Activated CD4-positive, alpha-beta T cell treated with anti-CD3 and anti-CD28 coated beads, Interleukin-2, amount 50 U/mL, for 24 hours (primary cell): ENCODE data around the gene LGSN.
"Not testable (repeated sequence)": the region's sequence is repeated elsewhere in the genome, so short reads cannot be mapped to it uniquely, and the experiment has no call there.

Source experiments
- DNase-seq, 2 donors: peaks; one replicate each; pipeline ENCODE4 v3.0.0-alpha.2; 2020; ENCODE audit warnings: low read depth in 1 of 2, low spot score in 1 of 2

LGSN gene, protein sequence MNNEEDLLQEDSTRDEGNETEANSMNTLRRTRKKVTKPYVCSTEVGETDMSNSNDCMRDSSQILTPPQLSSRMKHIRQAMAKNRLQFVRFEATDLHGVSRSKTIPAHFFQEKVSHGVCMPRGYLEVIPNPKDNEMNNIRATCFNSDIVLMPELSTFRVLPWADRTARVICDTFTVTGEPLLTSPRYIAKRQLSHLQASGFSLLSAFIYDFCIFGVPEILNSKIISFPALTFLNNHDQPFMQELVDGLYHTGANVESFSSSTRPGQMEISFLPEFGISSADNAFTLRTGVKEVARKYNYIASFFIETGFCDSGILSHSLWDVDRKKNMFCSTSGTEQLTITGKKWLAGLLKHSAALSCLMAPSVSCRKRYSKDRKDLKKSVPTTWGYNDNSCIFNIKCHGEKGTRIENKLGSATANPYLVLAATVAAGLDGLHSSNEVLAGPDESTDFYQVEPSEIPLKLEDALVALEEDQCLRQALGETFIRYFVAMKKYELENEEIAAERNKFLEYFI

DNA sequence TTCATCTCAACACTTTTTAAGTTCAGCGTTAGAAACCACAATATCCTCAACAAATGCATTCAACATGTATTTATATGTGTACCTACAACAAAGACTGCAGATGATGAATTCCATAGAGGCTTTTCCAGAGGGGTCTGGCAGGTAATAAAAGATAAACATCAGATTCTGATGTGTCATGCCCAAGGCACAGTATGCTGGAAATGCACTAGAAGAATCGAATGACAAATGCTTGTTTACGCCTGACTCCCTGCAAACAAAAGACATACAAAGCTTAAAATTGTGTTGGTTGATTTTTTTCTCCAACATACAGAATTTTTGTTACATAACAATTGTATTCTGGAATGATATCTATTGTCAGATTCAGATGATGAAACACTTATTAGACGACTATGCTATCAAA lies at the start of gene LGSN:
TSS of gene LGSN (minus strand) at position 45 of the 400 bp plus-strand sequence. CDS start at position 5, 40 bp downstream.
- no peak for DNase-seq

DNA sequence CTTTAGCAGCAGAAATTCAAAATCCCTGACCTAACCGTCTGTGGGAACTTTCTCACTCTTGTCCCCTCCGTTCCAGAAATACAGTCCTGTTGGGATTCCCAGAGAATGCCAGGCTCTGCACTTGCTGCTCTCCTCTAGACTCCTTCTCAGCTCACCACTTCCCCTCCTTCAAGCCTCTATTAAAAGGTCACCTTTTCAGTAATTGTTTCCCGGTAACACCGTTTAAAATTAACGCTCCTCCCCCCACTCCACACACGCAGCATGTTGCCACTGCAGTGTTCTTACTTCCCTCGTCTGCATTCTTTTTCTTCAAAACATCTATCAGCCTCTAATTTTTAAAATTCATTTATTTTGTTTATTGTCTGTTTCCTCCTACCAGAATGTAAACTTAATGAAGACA lies 48.6 kb upstream of the LGSN start:
- no peak for DNase-seq

DNA sequence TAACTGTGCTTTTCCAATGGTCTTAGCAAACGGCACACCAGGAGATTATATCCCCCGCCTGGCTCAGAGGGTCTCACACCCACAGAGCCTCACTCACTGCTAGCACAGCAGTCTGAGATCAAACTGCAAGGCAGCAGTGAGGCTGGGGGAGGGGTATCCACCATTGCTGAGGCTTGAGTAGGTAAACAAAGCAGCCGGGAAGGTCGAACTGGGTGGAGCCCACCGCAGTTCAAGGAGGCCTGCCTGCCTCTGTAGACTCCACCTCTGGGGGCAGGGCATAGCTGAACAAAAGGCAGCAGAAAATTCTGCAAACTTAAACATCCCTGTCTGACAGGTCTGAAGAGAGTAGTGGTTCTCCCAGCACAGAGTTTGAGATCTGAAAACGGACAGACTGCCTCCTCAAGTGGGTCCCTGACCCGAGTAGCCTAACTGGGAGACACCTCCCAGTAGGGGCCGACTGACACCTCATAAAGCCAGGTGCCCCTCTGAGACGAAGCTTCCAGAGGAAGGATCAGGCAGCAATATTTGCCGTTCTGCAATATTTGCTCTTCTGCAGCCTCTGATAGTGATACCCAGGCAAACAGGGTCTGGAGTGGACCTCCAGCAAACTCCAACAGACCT lies 42.8 kb upstream of the LGSN start:
- not testable (repeated sequence) for DNase-seq

DNA sequence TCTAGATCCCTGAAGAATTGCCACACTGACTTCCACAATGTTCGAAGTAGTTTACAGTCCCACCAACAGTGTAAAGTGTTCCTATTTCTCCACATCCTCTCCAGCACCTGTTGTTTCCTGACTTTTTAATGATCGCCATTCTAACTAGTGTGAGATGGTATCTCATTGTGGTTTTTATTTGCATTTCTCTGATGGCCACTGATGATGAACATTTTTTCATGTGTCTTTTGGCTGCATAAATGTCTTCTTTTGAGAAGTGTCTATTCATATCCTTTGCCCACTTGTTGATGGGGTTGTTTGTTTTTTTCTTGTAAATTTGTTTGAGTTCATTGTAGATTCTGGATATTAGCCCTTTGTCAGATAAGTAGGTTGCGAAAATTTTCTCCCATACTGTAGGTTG lies 37.6 kb upstream of the LGSN start:
- DNase-seq: not testable (repeated sequence)

DNA sequence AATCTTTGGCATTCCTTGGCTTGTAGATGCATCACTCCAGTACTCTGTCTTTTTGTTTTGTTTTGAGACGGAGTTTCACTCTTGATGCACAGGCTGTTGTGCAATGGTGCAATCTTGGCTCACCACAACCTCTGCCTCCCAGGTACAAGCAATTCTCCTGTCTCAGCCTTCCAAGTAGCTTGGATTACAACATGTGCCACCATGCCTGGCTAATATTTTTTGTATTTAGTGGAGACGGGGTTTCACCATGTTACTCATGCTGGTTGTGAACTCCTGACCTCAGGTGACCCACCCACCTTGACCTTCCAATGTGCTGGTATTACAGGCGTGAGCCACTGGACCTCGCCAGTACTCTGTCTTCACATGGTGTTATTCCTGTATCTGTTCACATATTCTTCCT lies 35.8 kb upstream of the LGSN start:
- DNase-seq: no peak

DNA sequence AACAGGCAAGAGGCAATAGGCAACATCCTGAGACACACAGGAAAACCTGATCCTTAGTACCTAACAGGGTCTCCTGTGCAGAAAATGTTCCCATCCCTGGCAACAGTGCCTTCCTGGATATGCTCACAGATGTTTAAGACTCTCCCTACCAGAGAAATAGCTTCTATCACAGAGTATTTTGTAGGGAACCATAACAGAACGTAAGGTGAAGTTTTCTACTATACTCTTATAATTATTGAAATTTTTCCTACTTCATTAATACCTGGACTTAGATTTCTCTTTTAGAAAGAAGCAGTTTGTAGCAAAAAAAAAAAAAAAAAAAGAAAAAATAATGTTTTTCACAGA lies 33.5 kb upstream of the LGSN start:
- DNase-seq: no peak

DNA sequence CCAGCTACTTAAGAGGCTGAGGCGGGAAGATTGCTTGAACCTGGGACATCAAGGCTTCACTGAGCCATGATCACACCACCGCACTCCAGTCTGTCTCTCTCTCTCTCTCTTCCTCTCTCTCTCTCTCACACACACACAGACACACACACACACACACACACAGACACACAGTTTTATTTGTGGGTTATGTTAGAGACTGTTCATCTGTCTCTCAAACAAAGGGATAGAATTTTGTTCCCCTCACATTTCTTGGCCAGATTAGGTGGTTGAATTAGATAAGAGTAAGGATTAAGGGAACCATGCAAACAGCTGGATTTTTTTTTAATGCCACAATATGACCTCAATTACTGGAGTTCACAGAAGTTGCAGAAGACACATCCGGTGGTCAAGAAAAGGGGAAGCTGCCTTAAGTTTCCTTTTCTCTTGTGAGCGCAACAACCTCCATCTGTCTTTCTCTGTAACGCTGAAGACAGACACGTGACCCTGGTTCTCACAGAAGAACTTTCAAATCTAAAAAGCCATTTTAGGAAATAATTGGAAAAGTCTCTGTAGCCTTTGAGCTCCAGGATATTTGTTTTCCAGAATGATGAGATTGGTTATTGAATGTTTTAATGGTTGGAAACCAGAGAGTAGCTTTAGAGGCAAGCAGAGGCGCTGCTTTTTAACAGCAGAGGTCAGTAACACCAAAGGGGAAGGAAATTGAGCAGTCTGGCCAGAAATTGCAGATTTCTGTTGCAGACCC lies 32.9 kb upstream of the LGSN start:
- DNase-seq: no peak

DNA sequence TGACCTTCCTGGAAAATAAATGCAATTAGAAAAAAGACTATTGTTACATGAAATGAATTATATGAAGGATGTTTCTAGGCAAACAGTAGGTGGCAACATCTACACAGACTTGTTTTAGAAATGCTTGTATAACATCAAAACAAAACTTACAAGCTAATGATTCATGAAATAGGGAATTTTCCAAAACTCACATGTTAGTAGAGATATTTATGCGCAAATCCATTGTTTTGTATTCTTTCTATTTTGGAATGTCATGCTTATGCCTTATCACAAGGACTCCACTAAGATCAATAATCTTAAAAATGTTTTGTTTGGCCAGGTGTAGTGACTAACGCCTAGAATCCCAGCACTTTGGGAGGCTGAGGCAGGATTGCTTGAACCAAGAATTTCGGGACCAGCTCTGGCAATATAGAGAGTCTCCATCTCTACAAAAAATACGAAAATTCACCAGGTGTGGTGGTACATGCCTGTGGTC lies 32.3 kb upstream of the LGSN start:
- no peak for DNase-seq

DNA sequence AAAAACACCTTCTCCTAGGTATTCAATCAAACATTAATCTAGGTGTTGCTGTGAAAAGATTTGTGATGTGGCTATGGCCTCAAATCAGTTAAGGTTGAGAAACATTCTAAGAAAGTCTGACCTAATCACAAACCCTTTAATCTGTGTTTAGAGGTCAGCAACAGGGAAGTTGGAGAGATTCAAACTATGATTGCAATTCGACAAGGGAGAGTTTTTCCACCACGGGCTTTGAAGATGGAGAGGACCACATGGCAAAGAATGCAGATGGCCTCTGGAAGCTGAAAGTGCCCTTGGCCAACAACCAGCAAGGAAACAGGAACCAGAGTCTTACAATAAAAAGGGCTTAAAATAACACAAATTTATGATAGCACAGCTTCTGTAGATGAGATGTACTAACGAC lies 29.6 kb upstream of the LGSN start:
- DNase-seq: no peak

DNA sequence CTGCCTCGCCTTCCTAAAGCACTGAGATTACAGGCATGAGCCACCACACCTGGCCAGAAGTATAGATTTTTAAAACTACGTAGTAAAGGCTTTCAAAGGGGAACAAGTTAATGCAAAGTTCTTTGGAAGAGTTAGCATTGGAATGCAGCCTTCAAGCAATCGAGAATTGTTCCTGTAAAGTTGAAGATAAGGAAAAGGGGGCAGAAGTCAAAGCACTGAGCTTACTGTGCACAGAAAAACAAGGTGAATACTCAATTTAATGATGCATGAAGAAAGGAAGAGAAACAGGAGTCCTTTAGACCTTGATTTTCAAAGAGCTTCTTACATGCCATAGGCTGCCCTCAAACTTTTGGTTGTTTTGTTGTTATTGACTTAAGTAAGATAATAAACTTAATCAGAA lies 29.1 kb upstream of the LGSN start:
- DNase-seq: no peak

DNA sequence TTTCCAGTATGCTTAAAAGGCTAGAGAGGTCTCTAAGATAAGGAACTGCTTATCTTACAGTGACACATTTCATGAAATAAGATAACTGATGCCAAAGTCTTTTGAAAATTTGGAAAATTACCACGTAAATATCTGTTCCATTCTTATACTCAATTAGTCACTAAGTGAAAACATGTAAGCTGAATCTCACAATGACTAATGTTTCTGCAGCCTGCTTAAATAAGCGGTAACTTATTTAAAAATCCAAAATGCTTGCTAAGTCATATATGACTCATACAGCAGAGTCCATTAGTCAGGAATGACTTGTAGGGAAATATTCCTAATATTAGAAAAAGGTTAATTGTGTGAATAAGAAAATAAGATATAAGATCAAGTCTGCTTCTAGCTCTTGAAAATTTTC lies 27.8 kb upstream of the LGSN start:
- no peak for DNase-seq

DNA sequence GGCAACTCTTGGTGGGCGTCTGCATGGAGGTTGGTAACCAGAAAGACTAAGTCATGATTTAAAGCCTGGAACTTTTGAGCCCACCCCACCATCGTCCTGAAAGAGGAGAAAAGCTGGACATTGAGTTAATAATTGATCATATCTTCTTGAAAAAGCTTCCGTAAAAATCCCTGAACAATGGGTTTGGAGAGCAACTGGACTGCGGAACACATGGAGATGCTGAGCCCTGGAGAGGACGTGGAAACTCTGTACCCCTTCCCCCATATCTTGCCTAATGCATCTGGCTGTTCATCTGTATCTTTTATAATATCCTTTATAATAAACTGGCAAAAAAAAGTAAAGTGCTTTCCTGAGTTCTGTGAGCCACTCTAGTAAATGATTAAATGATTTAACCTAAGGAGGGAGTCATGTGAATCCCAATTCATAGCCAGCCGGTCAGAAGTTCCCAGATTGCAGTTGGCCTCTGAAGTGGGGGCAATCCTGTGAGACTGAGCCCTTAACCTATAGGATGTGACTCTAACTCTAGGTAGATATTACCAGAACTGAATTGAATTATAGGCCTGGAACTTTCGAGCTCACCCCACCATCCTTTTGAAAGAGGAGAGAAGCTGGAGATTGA lies 26.5 kb upstream of the LGSN start:
- no peak for DNase-seq

DNA sequence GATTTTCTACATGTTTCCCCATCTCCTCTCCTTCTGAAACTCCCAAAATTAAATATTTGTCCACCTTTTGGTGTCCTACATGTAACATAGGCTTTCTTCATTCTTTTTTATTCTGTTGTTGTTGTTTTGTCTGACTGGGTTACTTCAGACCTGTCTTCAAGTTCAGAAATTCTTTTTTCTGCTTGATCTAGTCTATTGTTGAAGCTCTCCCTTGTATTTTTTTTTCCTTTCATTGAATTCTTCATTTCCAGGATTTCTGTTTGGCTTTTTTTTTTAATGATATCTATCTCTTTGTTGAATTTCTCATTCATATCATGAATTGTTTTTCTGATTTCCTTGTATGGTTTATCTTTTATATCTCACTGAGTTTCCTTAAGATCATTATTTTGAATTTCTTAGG lies 20.6 kb upstream of the LGSN start:
- no peak for DNase-seq

DNA sequence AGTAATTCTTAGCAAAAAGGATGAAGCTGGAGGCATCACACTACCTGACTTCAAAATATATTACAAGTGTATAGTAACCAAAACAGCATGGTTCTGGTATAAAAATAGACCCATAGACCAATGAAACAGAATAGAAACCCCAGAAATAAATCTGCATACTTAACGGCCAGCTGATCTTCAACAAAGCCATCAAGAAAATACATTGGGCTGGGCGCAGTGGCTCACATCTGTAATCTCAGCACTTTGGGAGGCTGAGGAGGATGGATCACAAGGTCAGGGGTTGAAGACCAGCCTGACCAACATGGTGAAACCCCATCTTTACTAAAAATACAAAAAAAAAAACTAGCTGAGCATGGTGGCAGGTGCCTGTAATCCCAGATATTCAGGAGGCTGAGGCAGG lies 14.9 kb upstream of the LGSN start:
- DNase-seq: not testable (repeated sequence)

DNA sequence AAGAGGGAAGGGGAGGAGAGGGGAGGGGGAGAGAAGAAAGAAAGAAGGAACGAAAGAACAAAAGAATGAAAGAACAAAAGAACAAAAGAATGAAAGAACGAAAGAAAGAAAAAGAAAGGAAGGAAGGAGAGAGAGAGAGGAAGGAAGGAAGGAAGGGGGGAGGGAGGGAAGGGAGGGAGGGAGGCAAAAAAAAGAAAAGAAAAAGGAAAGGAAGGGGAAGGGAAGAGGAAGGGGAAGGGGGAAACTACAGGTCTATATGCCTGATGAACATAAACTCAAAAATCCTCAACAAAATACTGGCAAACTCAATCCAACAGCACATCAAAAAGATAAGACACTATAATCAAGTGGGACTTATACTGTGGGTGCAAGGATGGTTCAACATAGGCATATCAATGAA lies 13.7 kb upstream of the LGSN start:
- DNase-seq: no peak

DNA sequence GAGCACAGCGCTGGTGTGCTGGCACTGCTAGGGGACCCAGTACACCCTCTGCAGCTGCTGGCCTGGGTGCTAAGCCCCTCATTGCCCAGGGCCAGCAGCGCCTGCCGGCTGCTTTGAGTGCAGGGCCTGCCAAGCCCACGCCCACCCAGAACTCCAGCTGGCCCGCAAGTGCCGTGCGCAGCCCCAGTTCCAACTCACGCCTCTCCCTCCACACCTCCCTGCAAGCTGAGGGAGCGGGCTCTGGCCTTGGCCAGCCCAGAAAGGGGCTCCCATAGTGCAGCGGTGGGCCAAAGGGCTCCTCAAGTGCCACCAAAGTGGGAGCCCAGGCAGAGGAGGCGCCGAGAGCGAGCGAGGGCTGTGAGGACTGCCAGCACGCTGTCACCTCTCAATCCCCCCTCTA lies 6.8 kb upstream of the LGSN start:
- DNase-seq: not testable (repeated sequence)

DNA sequence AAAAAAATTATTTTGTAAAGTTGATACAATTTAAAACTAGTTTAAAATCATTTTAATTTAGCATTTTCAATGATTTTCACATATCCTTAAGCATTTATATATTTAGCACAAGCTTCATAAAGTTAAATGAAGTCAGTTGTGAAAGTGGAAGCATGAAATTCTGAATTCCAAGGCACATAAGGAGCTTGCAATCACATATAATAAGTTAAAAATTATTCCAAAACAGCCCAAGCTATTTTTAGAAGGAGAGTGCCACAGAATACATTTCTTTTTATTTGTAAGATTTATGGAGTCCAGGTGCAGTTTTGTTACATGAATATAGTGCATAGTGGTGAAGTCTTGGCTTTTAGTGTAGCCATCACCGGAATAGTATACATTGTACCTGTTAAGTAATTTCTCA lies 3.2 kb upstream of the LGSN start:
- DNase-seq: no peak

DNA sequence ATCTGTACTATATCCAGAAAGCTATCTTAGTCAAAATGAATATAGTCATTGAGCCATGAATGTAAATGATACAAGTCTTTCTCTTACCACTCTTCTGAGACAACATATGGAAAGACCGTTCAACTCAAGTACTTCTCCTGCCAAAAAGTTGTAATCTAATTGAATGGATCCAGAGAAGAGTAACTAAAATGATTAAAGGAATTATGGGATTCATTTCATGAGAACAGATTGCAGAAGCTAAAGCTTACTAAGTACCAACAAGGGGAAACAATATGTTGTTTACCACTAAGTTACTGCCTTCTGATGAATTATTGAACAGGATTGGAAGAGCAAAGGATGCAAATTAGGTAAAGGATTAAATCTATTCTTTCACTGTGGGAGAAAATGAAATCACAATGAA lies 2.0 kb upstream of the LGSN start:
- no peak for DNase-seq

DNA sequence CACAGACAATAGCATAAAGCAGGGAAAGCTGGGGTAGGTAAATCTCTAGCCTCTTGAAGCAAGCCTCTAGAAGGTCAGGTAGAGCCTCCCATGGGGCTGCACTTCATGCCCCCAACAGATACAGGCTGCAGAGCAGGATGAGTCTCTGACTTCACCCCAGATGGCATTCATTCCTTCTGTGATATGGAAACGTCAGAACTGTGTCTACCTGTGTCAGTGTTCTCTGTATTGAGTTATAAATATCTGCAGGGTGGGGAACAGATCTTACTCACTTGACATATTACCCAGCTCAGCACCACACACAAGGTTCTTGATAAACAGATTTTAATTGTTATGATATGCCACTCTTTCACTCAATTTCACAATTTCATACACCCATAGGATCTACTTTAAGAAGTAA lies 2.1 kb downstream of the LGSN start:
- DNase-seq: no peak

DNA sequence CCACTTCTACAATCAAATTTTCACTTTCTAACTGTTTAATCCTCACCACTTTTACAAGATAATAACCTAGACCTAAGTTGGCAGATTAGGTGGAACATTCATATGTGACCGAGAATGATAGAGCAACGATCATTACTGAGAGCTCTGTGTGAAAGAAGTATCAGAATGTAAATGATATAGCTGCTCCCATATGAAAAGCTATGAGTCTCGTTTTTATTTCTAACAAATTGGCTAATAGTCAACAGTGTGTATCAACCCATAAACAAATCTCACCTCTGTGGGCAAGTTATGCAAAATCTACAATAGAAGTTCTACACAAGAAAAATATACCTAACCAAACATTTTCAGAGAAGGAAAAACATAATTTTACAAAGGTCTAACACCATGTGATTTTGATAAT lies 3.7 kb downstream of the LGSN start:
- DNase-seq: no peak

DNA sequence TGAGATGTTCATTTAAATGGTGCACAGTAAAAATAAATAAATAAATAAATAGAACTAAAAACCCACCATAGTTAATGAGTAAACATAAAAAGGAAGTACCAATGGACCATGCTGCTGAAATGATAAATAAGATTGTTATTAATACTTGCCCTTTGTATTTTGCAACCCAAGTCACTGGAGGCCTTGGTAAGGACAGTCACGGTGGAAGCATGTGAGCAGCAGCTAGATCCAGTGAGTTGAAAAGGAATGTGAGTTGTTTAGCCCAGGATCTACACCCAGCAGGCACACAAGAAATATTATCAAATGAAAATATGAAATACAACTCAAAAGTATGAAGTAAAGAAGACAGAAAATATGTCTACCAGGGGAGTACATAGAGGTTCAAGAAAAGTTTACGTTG lies 6.7 kb downstream of the LGSN start:
- no peak for DNase-seq
